Gastroesophageal sphincter (tissue), 3 donors: ENCODE results near the gene LY6G6D.

Source experiments
- CTCF ChIP-seq, 4 experiments: fragments of 200-600 bp in 2 of 4; fragments of 450-650 bp in 2 of 4; sonication (generic) in 1 of 4; IDR thresholded peaks; one replicate each; pipeline ENCODE4 v1.5.1; 2017 to 2019; ENCODE audit warnings: antibody characterized with exemption in 4 of 4, mild to moderate bottlenecking in 2 of 4, moderate library complexity in 2 of 4
- EP300 ChIP-seq: sonication (generic); formaldehyde crosslinking; IDR thresholded peaks from one replicate; pipeline ENCODE4 v1.6.1; 2017; ENCODE audit warnings: antibody characterized with exemption, mild to moderate bottlenecking
- POLR2A ChIP-seq, 2 donors: fragments of 450-650 bp; IDR thresholded peaks; one replicate each; pipeline ENCODE4 v1.6.1; 2017; ENCODE audit warnings: antibody characterized with exemption in 2 of 2, mild to moderate bottlenecking in 2 of 2, moderate library complexity in 1 of 2
- POLR2AphosphoS5 ChIP-seq: sonication (generic); formaldehyde crosslinking; IDR thresholded peaks from one replicate; pipeline ENCODE4 v1.6.1; 2017; ENCODE audit warnings: antibody characterized with exemption

- no peak for TF ChIP-seq CTCF (IDR thresholded peaks at IDR 0.05)
- TF ChIP-seq EP300: no peak
- no peak for TF ChIP-seq POLR2A (IDR thresholded peaks at IDR 0.05)
- TF ChIP-seq POLR2AphosphoS5: no peak
These were observed 43.1 kb downstream of the LY6G6D start for GRCh38 chr6:31758281-31758680.
